Inferior parietal cortex (tissue), 1 donor: ENCODE data around the gene SLC7A10.
"Not testable (repeated sequence)": the region's sequence is repeated elsewhere in the genome, so short reads cannot be mapped to it uniquely, and the experiment has no call there.

Source experiments
- DNase-seq: peaks from one replicate; pipeline ENCODE4 v3.0.0-alpha.2; 2016; ENCODE audit errors: extremely low spot score

SLC7A10 gene

DNA sequence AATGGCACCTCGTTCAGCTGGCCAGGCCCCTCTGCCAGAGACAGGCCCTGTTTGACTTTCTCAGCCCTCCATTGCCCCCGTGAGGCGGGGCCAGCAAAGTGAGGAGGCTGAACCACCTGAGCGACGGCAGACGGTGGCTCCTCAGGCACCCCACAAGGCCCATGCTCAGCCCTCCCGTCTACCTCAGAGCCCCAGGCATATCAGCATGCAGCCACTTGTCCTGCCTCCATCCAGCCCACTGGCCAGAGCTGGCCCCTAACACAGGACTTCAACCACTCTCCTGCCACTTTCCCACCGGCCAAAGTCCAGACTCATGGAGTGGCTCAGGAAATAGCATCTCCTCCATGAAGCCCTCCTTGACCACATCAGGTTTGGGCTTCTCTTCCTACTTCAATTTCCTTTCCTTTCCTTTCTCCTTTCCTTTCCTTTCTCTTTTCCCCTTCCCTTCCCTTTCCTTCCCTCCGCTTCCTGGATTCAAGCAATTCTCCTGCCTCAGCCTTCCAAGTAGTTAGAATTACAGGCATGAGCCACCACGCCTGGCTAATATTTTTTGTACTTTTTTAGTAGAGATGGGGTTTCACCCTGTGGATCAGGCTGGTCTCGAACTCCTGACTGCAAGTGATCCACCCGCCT, 9.3 kb downstream of the SLC7A10 start:
- no peak for DNase-seq

DNA sequence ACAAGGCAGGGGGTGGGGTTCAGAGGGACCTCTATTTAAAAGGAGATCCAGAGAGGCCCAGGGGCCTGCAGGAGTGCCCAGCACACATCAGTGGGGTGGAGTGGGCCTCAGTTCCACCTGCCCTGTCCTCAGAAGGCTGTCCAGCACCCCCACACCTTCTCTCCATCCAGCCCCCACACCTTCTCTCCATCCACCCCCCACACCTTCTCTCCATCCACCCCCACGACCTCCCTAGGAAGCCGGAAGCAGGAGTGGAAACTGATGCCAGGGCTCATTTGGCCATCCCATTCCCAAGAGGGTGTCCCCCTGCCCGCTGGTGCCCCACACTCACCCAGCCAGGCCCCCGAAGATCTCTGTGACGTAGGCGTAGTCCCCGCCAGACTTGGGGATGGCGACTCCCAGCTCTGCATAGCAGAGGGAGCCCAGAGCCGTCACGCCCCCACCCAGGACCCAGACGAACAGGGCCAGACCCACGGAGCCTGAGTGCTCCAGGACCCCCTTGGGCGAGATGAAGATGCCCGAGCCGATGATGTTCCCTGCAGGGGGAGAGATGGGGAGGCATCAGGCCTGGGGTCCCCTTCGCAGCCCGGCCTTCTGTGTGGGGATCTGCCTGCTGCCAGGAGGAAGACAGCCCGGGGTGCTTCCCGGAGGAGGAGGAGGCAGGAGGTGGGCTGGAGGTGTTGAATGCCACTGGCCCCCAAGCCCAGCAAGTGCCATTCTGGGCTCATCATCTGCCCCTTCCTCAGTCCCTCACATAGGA, 10.0 kb downstream of the SLC7A10 start:
- no peak for DNase-seq

DNA sequence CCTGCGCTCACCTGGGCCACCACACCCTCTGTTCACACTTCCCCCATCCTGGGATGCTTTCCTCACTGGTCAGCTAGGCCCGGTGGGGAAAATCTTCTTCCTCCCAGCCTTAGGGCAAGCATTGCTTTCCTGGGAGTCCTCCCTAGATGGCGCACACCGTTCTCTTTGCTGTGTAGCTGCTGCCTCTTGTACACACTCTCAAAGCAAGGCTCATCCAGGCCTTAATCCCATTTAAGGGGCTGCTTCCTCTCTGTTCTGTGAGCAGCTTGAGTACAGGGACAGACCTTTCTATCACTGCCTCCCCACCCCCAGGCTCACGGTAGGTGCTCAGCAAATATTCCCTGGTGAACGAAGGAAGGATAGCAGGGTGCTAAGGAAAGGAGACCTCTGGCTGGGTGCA, 11.1 kb downstream of the SLC7A10 start:
- DNase-seq: peak; percentile 10

DNA sequence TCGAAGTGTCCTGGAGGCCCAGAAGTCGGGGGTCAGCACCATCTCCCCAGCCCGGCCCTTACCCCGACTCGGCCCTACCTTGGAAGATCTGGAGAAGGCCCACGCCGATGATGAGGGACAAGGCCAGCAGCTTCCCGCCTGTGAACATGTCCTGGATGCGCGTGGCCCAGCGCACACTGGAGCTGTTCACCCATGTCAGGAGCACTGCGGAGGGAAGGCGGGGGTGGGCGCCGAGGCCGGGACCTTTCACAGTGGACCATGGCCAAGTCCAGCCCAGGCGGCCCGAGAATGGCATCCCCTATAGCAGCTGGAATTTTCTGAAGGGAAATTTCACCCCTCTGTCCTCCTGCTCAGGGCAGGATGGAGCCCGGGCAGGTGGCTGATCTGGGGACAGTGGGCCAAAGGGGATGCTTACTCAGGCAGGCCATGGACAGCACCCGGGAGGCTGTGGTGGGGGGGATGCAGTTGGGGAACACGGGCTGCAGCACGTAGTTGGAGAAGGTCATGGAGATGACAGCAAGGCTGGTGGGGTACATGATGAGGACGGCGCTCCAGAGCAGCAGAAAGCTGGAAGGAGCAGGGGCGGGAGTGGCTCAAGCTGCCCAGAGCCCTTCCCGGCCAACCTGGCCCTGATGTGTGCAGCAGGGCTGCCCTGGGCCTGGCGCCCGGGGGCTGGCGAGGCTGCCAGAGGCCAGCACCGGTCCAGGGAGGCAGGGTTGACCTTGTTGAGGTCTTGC, 13.0 kb downstream of the SLC7A10 start:
- no peak for DNase-seq

DNA sequence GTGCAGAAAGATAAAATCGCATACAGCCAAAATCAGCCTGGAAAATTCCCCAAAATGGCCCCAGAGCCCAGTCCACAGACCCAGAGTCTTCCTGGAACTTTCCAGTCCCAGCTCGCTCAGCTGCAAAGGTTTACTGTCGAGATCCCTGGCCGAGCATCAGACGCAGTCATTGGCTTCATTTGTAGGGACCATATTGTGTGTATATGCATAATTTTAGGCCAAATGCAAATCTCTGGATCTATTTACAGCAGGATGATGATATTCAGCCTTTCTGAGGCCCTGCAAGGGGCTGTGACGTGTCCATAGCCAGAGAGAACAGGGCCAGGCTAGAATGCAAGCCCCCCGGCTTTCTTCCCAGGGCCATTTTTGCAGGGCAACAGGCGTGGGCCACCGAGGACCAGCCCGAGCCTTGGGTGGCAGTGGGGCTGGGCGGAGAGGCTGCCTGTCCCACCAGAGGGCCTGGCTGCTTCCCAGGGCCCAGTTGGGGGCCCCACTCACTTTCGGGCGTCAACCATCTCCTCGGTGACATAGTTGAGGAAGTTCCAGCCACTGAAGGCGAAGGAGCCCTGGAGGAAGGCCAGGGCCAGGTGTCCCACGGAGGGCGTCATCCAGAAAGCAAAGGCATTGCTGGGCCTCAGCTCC, 13.7 kb downstream of the SLC7A10 start:
- DNase-seq: no peak

DNA sequence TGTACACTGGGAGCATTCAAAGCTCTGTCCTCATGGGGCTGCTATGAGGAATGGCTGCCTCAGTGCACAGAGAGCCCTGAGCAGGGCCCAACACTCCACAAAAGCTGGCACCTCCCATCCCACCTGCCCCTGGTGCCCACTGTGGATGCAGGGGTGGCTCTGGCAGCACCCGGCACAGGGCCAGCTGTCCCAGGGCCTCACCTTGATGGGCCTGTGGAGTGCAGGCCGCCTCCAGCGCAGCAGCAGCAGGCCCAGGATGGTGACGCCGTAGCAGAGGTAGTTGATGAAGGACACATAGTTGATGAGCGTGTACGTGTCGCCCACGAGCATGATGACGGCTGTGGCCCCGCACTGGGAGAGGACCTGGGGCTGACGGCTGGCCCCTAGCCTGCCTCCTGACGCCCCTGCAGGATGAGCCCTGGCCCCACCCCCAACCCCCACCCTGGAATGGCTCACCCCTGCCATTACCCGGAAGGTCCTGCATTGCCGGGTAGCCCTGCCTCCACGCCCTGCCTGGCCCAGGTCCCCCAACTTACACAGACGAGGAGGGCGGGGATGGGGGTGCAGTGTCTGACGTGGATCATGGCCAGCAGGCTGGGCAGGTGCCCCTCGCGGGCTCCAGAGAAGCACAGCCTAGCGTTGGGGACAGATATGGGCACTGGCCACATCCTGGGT, 15.2 kb downstream of the SLC7A10 start:
- DNase-seq: no peak

DNA sequence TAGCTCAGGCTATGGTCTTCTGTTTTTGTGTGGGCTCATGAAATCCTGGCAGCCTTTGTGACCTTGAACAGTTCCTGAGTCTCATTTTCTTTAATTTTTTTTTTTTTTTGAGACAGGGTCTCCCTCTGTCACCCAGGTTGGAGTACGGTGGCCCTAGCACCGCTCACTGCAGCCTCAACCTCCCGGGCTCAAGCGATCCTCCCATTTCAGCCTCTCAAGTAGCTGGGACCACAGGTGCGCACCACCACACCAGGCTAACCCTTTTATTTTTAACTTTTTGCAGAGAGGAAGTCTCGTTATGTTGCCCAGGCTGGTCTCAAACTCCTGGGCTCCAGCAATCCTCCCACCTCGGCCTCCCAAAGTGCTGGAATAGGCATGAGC, 15.8 kb downstream of the SLC7A10 start:
- DNase-seq: not testable (repeated sequence)

DNA sequence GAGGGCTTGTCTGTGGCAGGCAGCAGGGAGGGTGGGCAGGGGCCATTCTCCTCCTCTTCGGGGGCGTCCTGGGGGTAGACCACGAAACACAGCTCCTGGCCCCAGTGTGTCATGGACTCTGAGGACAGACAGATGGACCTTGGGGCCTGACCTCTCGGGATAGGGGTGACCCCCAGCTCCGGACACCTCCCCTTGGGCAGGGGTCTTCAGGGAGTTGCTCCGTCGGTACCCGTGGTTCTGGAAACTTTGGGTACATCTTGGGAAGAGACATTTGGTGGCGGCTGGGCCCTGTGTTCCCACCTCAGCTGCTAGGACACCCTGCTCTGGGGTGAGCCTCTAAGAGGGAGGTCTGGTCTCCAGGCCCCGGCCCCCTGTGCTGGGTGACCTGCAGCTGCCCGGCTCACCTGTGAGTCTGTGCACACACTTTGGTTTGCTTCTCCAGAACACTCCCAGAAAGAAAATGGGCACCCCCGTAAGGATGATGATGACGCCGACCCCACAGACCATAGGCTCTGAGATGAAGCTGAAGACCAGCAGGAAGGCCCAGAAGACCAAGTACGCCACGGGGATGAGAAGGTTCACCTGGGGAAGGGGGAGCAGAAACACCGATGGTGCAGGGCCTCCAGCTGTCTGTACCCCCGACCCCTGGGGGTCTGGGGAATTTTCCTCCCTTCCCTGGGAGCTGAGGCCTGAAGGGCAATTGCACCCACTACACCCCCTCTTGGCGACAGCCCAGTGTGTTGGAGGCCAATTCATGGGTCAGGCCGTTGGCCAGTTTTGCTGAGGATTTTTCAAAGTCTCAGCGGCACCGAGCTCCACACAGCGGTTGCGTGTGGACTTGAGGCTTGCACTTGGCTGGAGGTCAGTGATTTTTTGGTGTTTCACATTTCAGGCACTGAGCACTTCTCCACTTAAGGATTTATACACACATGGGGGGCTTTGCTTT, 16.5 kb downstream of the SLC7A10 start:
- peak; percentile 6 for DNase-seq

DNA sequence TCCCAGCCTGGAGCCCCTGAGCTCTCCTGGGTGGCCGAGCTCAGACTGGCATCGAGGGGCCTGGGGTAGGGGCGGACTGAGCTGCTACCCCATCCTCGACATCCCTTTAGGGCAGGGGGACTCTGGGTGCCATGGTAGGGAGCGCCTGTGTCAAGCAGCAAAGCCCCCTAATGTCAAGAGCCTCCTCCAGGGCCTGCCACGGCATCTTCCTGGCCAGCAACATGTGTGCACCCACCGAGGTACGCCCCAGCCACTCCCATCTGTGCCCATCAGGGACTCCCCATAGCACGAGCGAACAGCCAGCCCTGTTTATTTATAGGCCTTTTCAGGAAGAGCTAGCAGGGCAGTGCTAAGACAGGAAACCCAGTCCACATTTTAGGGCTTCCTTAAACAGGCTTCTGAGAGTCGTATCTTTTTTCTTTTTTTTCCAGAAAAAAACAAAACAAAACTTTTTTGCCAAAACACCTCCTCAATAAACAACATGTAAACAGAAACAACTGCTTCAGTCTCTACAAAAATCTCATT, 17.2 kb downstream of the SLC7A10 start:
- no peak for DNase-seq

DNA sequence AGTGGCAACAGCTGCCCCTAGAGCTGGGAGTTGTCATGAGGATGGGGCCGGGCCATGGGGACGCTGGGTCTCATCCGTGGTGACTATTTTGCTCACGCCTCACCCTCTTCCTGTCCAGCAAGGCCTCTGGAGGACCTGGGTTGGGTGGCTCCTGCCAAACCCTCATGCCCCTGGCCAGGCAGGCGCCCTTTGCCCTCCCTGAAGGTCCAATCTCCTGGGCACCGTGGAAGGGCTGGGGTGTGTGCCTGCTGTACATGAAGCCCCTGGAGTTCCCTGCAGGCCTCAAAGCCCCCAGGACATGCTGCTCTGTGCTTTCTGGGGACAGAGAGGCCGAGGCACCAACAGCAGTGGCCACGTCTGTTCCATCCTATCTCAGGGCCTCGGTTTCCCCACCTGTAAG, 17.7 kb downstream of the SLC7A10 start:
- no peak for DNase-seq

DNA sequence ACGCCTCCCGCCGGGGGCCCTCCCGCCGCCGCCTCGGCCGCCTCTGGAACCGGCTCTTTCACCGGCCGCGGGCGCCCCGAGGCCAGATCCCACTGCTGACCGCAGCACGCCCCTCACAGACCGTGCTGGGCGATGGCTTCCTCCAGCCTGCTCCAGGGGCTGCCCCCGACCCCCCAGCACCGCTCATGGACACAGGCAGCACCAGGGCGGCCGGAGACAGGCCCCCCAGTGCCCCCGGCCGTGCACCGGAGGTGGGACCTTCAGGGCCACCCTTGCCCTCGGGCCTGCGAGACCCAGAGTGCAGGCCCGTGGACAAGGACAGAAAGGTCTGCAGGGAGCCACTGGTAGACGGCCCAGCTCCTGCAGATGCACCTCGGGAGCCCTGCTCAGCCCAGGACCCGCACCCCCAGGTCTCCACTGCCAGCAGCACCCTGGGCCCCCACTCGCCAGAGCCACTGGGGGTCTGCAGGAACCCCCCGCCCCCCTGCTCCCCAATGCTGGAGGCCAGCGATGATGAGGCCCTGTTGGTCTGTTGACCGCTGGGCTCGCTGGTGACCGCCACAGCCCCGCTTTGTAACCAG, 18.5 kb downstream of the SLC7A10 start:
- DNase-seq: no peak

DNA sequence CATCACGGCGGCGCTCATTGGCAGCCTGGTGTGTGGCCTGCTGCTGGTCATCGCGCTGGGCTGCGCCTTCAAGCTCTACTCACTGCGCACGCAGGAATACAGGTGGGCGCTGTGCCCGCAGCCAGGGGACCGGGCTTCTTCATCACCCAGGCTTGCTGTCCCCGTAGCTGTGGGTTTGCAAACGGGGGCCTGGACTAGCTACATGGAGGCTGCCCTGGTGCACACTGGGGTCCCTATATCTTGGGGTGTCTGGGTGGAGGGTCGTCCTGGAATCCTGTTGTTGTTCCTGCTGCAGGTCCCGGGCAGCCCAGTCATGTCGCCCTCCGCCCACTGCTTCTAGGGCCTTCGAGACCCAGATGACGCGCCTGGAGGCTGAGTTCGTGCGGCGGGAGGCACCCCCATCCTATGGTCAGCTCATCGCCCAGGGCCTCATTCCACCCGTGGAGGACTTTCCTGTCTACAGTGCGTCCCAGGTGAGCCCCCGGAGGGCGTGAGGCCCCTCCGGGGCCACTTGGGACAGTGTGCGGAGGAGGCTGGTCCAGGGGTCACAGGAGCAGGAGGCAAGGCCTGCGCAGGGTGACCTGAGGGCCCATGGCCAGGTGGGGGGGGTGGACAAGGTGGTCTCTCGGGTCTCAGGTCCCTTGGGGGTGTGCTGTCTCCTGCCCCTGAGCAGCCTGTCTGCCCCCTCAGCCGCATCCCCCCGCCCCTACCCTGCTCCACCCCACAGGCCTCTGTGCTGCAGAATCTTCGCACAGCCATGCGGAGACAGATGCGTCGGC, 19.2 kb downstream of the SLC7A10 start:
- no peak for DNase-seq

DNA sequence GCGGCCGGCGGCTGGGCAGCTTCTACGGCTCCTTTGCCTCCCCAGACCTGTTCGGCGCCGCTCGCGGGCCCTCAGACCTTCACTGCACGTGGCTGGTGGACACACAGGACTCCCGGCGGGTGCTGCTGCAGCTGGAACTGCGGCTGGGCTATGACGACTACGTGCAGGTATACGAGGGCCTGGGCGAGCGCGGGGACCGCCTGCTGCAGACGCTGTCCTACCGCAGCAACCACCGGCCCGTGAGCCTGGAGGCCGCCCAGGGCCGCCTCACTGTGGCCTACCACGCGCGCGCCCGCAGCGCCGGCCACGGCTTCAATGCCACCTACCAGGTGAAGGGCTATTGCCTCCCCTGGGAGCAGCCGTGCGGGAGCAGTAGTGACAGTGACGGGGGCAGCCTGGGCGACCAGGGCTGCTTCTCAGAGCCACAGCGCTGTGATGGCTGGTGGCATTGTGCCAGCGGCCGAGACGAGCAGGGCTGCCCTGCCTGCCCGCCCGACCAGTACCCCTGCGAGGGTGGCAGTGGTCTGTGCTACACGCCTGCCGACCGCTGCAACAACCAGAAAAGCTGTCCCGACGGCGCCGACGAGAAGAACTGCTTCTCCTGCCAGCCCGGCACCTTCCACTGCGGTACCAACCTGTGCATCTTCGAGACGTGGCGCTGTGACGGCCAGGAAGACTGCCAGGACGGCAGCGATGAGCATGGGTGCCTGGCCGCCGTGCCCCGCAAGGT, 20.0 kb downstream of the SLC7A10 start:
- DNase-seq: no peak

DNA sequence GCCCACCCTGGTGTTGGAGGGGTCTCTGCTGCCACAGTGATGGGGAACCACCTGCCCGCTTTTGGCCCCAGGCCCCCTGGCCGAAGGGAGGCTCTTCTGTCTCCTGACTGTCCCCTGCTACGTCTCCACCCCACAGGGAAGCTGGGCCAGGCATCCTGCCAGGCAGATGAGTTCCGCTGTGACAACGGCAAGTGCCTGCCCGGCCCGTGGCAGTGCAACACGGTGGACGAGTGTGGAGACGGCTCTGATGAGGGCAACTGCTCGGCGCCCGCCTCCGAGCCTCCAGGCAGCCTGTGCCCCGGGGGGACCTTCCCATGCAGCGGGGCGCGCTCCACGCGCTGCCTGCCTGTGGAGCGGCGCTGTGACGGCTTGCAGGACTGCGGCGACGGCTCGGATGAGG, 20.5 kb downstream of the SLC7A10 start:
- DNase-seq: no peak

DNA sequence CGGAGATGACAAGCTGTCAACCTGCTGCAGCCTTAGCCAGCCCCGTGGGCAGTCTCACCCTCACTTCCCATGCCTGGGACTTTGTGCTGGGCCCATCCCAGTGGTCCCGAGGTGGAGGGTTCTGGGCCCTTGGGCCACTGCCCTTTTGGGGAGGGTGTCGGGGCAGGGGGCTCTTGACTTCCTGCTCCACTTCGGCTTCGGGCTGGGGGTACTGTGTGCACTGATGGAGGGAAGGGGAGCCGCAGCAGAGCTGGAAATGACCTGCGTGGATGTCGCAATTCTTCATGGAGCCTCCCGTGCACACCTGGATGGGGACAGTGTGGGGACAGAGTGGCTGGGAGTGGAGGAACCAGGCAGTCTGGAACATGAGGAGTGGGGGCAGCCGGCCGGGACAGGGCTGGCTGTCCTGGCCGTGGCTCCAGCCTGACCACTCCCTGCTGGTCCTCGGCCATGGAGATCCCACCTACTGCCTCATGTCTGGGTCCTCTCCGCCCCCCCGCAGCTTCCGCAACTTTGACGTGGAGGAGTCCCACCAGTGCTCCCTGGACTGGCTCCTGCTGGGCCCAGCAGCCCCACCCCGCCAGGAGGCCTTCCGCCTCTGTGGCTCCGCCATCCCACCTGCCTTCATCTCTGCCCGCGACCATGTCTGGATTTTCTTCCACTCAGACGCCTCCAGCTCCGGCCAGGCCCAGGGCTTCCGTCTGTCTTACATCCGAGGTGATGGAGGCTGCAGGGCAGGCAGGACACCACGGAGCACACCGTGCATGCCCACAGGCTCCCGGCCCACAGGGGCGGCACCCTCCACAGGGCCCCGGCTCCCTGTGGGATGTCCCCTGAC, 21.3 kb downstream of the SLC7A10 start:
- no peak for DNase-seq

DNA sequence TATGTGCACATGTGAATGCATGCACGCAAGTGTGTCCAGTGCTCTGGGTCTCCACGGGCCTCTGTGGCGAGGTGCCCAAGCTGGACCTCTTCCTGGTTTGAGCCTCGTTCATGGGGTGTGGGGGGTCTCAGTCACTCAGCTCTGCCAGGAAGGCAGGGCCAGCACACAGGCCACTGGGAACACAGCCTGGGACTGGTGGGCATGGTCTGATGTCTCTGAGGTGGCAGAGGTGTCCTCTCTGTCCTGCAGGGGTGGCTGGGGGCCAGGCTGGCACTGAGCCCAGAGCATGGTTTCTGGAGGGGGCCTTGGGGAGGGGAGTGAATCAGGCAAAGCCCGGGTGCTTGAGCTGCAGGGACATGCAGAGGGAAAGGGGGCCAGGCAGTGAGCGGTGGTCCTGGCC, 22.1 kb downstream of the SLC7A10 start:
- no peak for DNase-seq
